ENCODE measurements around the gene MPG. TPM values are rescaled to one million over a fixed set of nuclear protein-coding genes. Genes with fewer than 3 reads are reported as not detected.

Gene MPG
- total RNA-seq, 1 donor from 2014 or later = 61.1 TPM

DNA sequence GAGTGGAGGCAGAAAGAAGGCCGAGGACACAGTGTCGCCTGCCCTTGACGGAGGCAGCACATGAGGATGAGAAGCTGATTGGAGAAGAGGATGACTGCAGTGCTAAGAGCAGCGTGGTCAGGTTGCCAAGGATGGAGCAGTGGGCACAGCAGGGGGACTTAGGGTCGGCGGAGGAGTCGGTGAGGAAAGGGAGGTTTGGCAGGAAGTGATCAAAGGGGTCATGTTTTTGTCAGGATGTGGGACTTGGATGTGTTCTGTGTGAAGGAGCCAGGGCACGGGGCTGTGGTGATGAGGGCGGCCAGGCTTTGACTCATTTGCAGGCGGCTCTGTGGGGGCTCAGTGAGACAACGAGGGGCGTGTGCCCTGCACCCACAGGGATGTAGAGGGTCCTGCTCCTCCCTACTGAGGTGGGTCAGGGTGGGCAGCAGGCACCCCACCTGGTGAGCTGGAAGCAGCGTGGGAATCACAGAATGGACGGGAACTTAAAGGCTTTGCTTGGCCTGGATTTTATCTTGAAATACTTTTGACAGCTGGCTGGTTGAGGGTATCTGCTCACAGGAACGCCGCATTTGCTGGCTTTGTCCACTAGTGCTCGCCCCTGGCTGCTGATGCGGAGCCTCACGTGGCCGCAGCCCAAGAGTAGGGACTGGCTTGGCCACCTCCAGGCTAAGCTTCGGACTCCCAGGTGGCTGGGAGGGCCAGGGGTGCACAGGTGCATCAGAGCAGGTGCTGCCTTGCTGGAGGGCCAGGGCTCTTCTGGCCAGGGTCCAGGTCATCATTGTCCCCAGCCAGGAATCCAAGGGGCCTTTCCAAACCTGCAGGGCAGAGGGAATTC lies 6.0 kb downstream of the MPG start:
- H3K4me1 Mint-ChIP-seq (ENCODE audit: low read depth) = peaks cover 43% of the 10 kb centered on the region
- no peak for DNase-seq (ENCODE audit: low spot score)
- H3K27ac Mint-ChIP-seq (ENCODE audit: unreplicated experiment) = peak overlapping the region; percentile 98
- no peak for TF ChIP-seq CTCF (IDR thresholded peaks at IDR 0.05)
- no peaks in the 10 kb centered on the region for H3K27me3 Mint-ChIP-seq (ENCODE audit: low read depth)
- peak overlapping the region; percentile 43 for H3K4me3 Mint-ChIP-seq (ENCODE audit: unreplicated experiment)
- H3K9me3 Mint-ChIP-seq (ENCODE audit: low read depth) = no peaks in the 10 kb centered on the region
- peaks cover 10% of the 10 kb centered on the region for H3K36me3 Mint-ChIP-seq (ENCODE audit: low read depth)

DNA sequence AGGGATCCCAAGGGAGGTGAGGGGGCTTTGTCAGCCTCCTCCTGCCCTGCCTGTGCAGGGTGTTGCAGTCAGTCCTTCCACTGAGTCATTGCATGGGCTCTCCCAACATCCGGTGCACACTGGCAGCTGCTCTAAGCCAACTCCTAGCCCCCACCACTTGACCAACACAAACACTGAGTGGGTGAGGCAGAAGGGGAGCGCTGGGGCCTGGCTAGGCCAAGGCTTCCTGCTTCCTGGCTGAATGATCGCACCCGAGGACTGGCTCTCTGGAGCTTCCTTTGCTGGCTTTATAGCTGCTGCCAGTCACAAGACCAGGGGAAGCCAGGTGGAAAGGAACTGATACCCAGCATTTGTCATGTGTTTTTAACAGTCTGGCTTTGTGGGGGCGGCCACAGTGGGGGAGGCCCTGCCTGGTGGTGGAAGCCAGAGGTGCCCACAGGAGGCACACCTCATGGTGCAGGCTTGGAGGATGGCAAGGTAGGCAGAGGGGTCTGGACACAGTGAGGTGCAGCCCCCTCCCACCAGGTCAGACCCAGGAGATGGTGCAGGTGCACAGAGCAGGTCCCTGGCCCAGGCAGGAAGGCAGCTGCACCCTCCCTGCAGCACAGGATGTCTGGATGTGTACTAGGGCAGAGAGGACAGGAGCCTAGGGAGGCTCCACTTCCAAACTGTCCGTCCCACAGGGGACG lies 6.8 kb downstream of the MPG start:
- no peaks in the 10 kb centered on the region for H3K9me3 Mint-ChIP-seq (ENCODE audit: low read depth)
- H3K4me1 Mint-ChIP-seq (ENCODE audit: low read depth) = peaks cover 34% of the 10 kb centered on the region
- peak overlapping the region; percentile 98 for H3K27ac Mint-ChIP-seq (ENCODE audit: unreplicated experiment)
- H3K36me3 Mint-ChIP-seq (ENCODE audit: low read depth) = peaks cover 9% of the 10 kb centered on the region
- peak overlapping the region; percentile 25 for H3K4me3 Mint-ChIP-seq (ENCODE audit: unreplicated experiment)
- peak; percentile 90 for DNase-seq (ENCODE audit: low spot score)
- no peak for TF ChIP-seq CTCF (IDR thresholded peaks at IDR 0.05)
- H3K27me3 Mint-ChIP-seq (ENCODE audit: low read depth) = no peaks in the 10 kb centered on the region

GRCh38 chr16:85407-85782 lies 7.4 kb downstream of the MPG start:
- H3K9me3 Mint-ChIP-seq (ENCODE audit: low read depth) = no peaks in the 10 kb centered on the region
- no peak overlapping the region for H3K4me3 Mint-ChIP-seq (ENCODE audit: unreplicated experiment)
- peaks cover 9% of the 10 kb centered on the region for H3K36me3 Mint-ChIP-seq (ENCODE audit: low read depth)
- H3K27me3 Mint-ChIP-seq (ENCODE audit: low read depth) = no peaks in the 10 kb centered on the region
- H3K4me1 Mint-ChIP-seq (ENCODE audit: low read depth) = peaks cover 31% of the 10 kb centered on the region
- TF ChIP-seq CTCF (IDR thresholded peaks at IDR 0.05) = no peak
- no peak for DNase-seq (ENCODE audit: low spot score)
- H3K27ac Mint-ChIP-seq (ENCODE audit: unreplicated experiment) = peak overlapping the region; percentile 98

DNA sequence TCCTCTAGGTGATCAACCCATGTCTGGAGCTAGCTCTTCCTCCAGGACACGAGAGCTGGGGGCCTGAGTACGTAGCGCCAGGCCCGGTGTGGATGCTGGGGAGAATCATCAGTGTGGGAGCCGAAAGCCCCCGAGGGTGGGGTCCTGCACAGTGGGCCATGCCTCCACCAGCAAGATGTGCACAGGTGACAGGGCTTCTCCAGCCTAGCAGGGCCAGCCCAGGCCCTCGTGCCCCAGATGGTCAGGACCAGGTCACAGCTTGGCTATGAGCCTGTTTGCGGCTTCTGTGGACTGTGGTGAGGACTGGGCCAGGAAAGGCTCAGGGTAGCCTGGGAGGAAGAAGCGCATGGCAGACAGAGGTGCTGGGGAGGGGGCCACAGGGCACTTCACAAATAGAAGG lies 7.8 kb downstream of the MPG start:
- no peak for DNase-seq (ENCODE audit: low spot score)
- H3K4me1 Mint-ChIP-seq (ENCODE audit: low read depth) = peaks cover 31% of the 10 kb centered on the region
- no peaks in the 10 kb centered on the region for H3K9me3 Mint-ChIP-seq (ENCODE audit: low read depth)
- no peak for TF ChIP-seq CTCF (IDR thresholded peaks at IDR 0.05)
- no peak overlapping the region for H3K4me3 Mint-ChIP-seq (ENCODE audit: unreplicated experiment)
- H3K36me3 Mint-ChIP-seq (ENCODE audit: low read depth) = peaks cover 11% of the 10 kb centered on the region
- H3K27ac Mint-ChIP-seq (ENCODE audit: unreplicated experiment) = peak overlapping the region; percentile 59
- H3K27me3 Mint-ChIP-seq (ENCODE audit: low read depth) = no peaks in the 10 kb centered on the region

DNA sequence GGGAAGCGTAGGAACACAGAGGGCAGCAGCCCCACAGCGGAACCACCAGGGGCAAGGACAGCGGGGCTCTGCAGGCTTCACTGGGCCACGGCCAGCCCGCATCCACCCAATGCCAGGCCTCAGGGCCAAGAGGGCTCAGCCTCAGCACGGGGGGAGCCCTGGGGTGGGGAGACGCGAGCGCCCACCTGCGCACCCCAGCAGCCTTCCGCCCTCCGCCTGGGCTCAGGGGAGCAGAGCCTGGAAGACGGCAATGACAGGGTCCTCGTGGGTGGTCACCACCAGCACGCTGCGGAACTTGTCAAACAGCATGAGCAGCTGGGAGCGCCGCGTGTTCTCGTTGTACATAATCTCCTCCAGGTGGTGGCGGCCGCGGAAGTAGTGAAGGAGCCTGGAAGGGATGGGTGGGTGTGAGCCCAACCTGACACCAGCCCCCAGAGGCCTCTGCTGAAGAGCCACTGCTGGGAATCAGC lies 8.5 kb downstream of the MPG start:
- Mint-ChIP-seq H3K9me3 (ENCODE audit: low read depth) (no peaks in the 10 kb centered on the region), H3K27ac (ENCODE audit: unreplicated experiment) (no peak overlapping the region), H3K4me1 (ENCODE audit: low read depth) (peaks cover 31% of the 10 kb centered on the region), H3K36me3 (ENCODE audit: low read depth) (peaks cover 11% of the 10 kb centered on the region), H3K27me3 (ENCODE audit: low read depth) (no peaks in the 10 kb centered on the region), H3K4me3 (ENCODE audit: unreplicated experiment) (no peak overlapping the region)
- DNase-seq (ENCODE audit: low spot score) = no peak
- TF ChIP-seq CTCF (IDR thresholded peaks at IDR 0.05) = no peak
